Activated naive CD4-positive, alpha-beta T cell treated with anti-CD3 and anti-CD28 coated beads, Interleukin-2, amount 10 ng/mL, durations not matched to agents 5 hours and 36 hours (primary cell): Measurements from ENCODE around the gene SORD. TPM values are rescaled to one million over a fixed set of nuclear protein-coding genes. Genes with fewer than 3 reads are reported as not detected.

Experiments used
- total RNA-seq, 2 experiments: library from RNA; stranded (reverse); gene quantifications; one replicate each; pipeline ENCODE4 v1.2.3, GENCODE V29; 2021

Gene SORD
- 1 to 10 TPM; 5.7 to 6.0 TPM for total RNA-seq

DNA sequence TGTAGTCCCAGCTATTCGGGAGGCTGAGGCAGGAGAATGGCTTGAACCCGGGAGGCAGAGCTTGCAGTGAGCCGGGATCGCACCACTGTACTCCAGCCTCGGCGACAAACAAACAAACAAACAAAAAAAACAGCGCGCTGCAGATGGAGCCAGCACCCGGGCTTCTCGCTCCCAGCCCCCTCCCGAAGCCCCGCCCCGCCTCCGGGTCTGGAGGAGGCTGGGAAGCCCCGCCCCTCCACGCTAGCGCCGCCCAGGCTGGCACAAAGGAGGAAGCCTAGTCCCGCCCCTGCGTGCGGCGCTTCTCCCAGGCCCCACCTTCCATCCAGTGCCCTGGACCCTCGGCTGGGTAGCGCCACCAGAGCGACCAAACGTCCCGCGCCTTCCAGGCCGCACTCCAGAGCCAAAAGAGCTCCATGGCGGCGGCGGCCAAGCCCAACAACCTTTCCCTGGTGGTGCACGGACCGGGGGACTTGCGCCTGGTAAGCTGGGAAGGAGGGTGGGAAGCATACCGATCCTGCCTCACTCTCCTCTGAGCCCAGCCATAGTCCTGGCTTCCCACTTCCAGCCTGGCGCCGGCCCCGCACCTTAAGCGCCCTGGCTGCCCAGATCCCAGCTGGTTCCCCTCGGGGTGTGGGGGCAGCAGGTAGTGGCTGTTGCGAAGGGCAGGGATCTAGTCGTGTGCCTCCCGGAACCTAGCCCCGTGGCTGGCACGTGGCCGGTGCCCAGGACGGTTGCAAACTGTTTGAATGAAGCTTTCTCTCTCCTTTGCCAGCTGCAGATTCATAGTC, at the start of gene SORD:
SORD (plus strand) TSS at position 325 of the 788 bp plus-strand sequence; CDS start at position 414, 89 bp downstream.

DNA sequence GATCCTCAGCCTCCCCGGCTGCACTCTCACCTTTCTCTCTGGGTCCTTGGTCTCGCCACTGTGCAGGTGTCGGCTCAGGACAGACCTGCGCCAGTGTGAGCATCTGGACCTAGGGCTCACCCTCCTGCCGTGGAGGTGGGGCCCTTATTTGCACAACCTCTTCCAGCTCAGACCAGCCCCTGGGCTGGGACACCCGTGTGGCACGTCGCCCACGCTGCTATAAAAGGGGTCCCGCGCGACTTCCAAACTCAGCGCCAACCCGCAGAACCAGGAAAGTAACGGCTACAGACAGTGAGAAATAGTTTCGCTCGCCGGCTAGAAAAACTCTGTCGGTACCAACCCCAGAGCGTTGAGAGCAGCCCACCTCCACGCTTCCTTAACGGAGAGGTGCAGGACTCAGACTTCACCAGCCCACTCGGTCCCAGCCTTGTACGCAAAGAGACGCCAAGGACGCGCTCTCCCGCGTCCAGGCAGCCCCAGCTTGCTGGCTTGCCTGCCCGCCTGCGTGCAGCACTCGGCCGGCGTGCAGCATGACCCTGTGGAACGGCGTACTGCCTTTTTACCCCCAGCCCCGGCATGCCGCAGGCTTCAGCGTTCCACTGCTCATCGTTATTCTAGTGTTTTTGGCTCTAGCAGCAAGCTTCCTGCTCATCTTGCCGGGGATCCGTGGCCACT, 91.2 kb downstream of the SORD start, which contains the start of the genes DUOX2 and DUOXA2:
DUOX2 (minus strand) TSS at position 97 of the 675 bp plus-strand sequence. CDS start 761 bp downstream, outside the sequence.
DUOXA2 (plus strand) TSS at position 251 of the 675 bp plus-strand sequence; CDS start at position 531, 280 bp downstream.

Other genes with a start within 250 kb of the SORD start
- not detected for gene TERB2, start 66.5 kb upstream of the SORD start, total RNA-seq
- gene DUOX2, start 91.0 kb downstream of the SORD start, total RNA-seq: not detected
- gene DUOXA2, start 91.1 kb downstream of the SORD start, total RNA-seq: not detected
- gene DUOXA1, start 106.7 kb downstream of the SORD start, total RNA-seq: not detected
- gene DUOX1, start 106.8 kb downstream of the SORD start, total RNA-seq: not detected
- 1 to 10 TPM; 1.1 to 1.7 TPM for gene SHF, start 164.8 kb downstream of the SORD start, total RNA-seq
- not detected for gene SLC28A2, start 229.0 kb downstream of the SORD start, total RNA-seq